Uterus (tissue), 4 donors: Measurements from ENCODE around the gene JPH3. TPM values are rescaled to one million over a fixed set of nuclear protein-coding genes. Genes with fewer than 3 reads are reported as not detected.

Source experiments
- DNase-seq, 2 donors: peaks; one replicate each; pipeline ENCODE4 v3.0.0-alpha.2; 2019 to 2020
- H3K27ac ChIP-seq, 2 donors: fragments of 200-600 bp; sonication (generic); 1 replicate in 1 of 2; 2 replicates in 1 of 2; pipeline ENCODE4 v1.5.1; 2016 to 2018
- H3K27me3 ChIP-seq, 2 donors: fragments of 200-600 bp; sonication (generic); one replicate each; pipeline ENCODE4 v1.5.1; 2018 to 2019; ENCODE audit warnings: control low read depth in 1 of 2
- H3K36me3 ChIP-seq, 2 donors: fragments of 200-600 bp; sonication (generic); one replicate each; pipeline ENCODE4 v1.5.1; 2019; ENCODE audit warnings: control low read depth in 1 of 2
- H3K4me1 ChIP-seq, 2 donors: fragments of 200-600 bp; sonication (generic); one replicate each; pipeline ENCODE4 v1.5.1; 2018 to 2019; ENCODE audit warnings: control low read depth in 1 of 2
- H3K4me3 ChIP-seq, 2 donors: fragments of 200-600 bp; sonication (generic); 1 replicate in 1 of 2; 2 replicates in 1 of 2; pipeline ENCODE4 v1.5.1; 2018 to 2019; ENCODE audit warnings: mild to moderate bottlenecking in 1 of 2
- H3K9me3 ChIP-seq, 2 donors: fragments of 200-600 bp; sonication (generic); one replicate each; pipeline ENCODE4 v1.5.1; 2019; ENCODE audit warnings: control low read depth in 1 of 2
- CTCF ChIP-seq, 4 experiments: fragments of 200-600 bp in 2 of 4; fragments of 450-650 bp in 2 of 4; sonication (generic) in 2 of 4; IDR thresholded peaks; one replicate each; pipeline ENCODE4 v1.5.1; 2016 to 2019; ENCODE audit warnings: antibody characterized with exemption in 4 of 4, mild to moderate bottlenecking in 2 of 4, moderate library complexity in 1 of 4
- POLR2A ChIP-seq, 2 donors: fragments of 450-650 bp; IDR thresholded peaks; one replicate each; pipeline ENCODE4 v1.6.1; 2016; ENCODE audit warnings: antibody characterized with exemption in 2 of 2, mild to moderate bottlenecking in 1 of 2, moderate library complexity in 1 of 2
- intact Hi-C: fragments of 100-400 bp; cut with DNase I; formaldehyde crosslinking; loops from one replicate; pipeline ENCODE4 v1.15.1; 2023; ENCODE audit warnings: low total_unique reads
- total RNA-seq, 4 donors: library from RNA; depleted of rRNA in 3 of 4; stranded (reverse); fragments of >200 nt in 3 of 4; gene quantifications; one replicate each; pipeline versions ENCODE4 v1.1.0 to v1.2.4, GENCODE V29; 2014 to 2023
- donor health status: DM: yes; HTN: yes; CAD: no.

Gene JPH3
- total RNA-seq, 4 donors from 2014 or later, result 0.27 to 1.1 TPM; not detected in 2

- no peak for DNase-seq
- H3K4me1 ChIP-seq, result no peaks in the 10 kb centered on the region
- intact Hi-C loops, result no loop called here
Observed at GRCh38 chr16:87688876-87689815, 86.8 kb downstream of the JPH3 start.

GRCh38 chr16:87689956-87690465, 87.7 kb downstream of the JPH3 start:
- Histone ChIP-seq H3K36me3 (no peaks in the 10 kb centered on the region), H3K27me3 (no peaks in the 10 kb centered on the region), H3K27ac (no peak overlapping the region), H3K4me3 (no peak overlapping the region), H3K4me1 (no peaks in the 10 kb centered on the region), H3K9me3 (no peaks in the 10 kb centered on the region)
- intact Hi-C loops, result no loop called here
- no peak for TF ChIP-seq CTCF (IDR thresholded peaks at IDR 0.05)
- no peak for TF ChIP-seq POLR2A (IDR thresholded peaks at IDR 0.05)
- DNase-seq, result no peak

More at GRCh38 chr16:87688876-87689815, 86.8 kb downstream of the JPH3 start:
- Histone ChIP-seq H3K4me3 (no peak overlapping the region), H3K36me3 (no peaks in the 10 kb centered on the region), H3K9me3 (no peaks in the 10 kb centered on the region), H3K27me3 (no peaks in the 10 kb centered on the region), H3K27ac (no peak overlapping the region)
- TF ChIP-seq CTCF (IDR thresholded peaks at IDR 0.05) (no peak), POLR2A (IDR thresholded peaks at IDR 0.05) (no peak)

GRCh38 chr16:87690911-87691685, 88.8 kb downstream of the JPH3 start:
- intact Hi-C loops, result no loop called here
- no peak overlapping the region for H3K27ac ChIP-seq
- no peaks in the 10 kb centered on the region for H3K27me3 ChIP-seq
- H3K4me3 ChIP-seq, result no peak overlapping the region
- TF ChIP-seq CTCF (IDR thresholded peaks at IDR 0.05) (no peak), POLR2A (IDR thresholded peaks at IDR 0.05) (no peak)
- no peaks in the 10 kb centered on the region for H3K36me3 ChIP-seq
- H3K4me1 ChIP-seq, result no peaks in the 10 kb centered on the region
- DNase-seq, result no peak
- no peaks in the 10 kb centered on the region for H3K9me3 ChIP-seq

GRCh38 chr16:87691686-87692079, 89.4 kb downstream of the JPH3 start:
- H3K27ac ChIP-seq, result no peak overlapping the region
- no peak for TF ChIP-seq CTCF (IDR thresholded peaks at IDR 0.05)
- TF ChIP-seq POLR2A (IDR thresholded peaks at IDR 0.05), result no peak
- no peak overlapping the region for H3K4me3 ChIP-seq
- intact Hi-C loops, result no loop called here
- no peaks in the 10 kb centered on the region for H3K9me3 ChIP-seq
- H3K27me3 ChIP-seq, result no peaks in the 10 kb centered on the region
- DNase-seq, result no peak
- H3K4me1 ChIP-seq, result no peaks in the 10 kb centered on the region
- no peaks in the 10 kb centered on the region for H3K36me3 ChIP-seq
